Testis (tissue), 3 donors: ENCODE data around the gene CCDC124. TPM values are rescaled to one million over a fixed set of nuclear protein-coding genes. Genes with fewer than 3 reads are reported as not detected.
A peak's percentile ranks its signal among the peaks of the same experiment; 100 is the strongest.

Experiments used
- DNase-seq: peaks from one replicate; pipeline ENCODE4 v3.0.0-alpha.2; 2019
- H3K27ac ChIP-seq, 2 donors: fragments of 200-600 bp; sonication (generic); one replicate each; pipeline ENCODE4 v1.5.1; 2019
- H3K27me3 ChIP-seq: fragments of 200-600 bp; sonication (generic); one replicate; pipeline ENCODE4 v1.5.1; 2019
- H3K36me3 ChIP-seq: fragments of 200-600 bp; sonication (generic); one replicate; pipeline ENCODE4 v1.5.1; 2017; ENCODE audit warnings: low read depth; ENCODE audit errors: missing control alignments
- H3K4me1 ChIP-seq: fragments of 200-600 bp; sonication (generic); one replicate; pipeline ENCODE4 v1.5.1; 2019
- H3K4me3 ChIP-seq, 2 donors: fragments of 200-600 bp; sonication (generic); one replicate each; pipeline ENCODE4 v1.5.1; 2017 to 2019
- H3K9me3 ChIP-seq: fragments of 200-600 bp; sonication (generic); one replicate; pipeline ENCODE4 v1.5.1; 2017
- CTCF ChIP-seq, 3 experiments: fragments of 450-650 bp in 2 of 3; fragments of 200-600 bp in 1 of 3; sonication (generic) in 1 of 3; IDR thresholded peaks; one replicate each; pipeline ENCODE4 v1.5.1; 2016 to 2019; ENCODE audit warnings: antibody characterized with exemption in 3 of 3, mild to moderate bottlenecking in 2 of 3, moderate library complexity in 1 of 3
- POLR2A ChIP-seq: fragments of 450-650 bp; IDR thresholded peaks from one replicate; pipeline ENCODE4 v1.6.1; 2017; ENCODE audit warnings: antibody characterized with exemption, mild to moderate bottlenecking, moderate library complexity
- WGBS, 2 donors: methylation state at CpG; one replicate each; pipeline ENCODE4 v1.1.5; 2018; 5-methylcytosine and 5-hydroxymethylcytosine counted together
- intact Hi-C: fragments of 100-400 bp; cut with DNase I; formaldehyde crosslinking; loops from one replicate; pipeline ENCODE4 v1.15.1; 2023; ENCODE audit warnings: low total_unique reads
- polyA plus RNA-seq: library from polyadenylated mRNA; stranded (reverse); fragments of 350-450 nt; fragmentation: Illumina TruSeq; extraction: RNeasy Lipid Tissue Mini Kit (QIAGEN cat#74804); gene quantifications from one replicate; pipeline ENCODE4 v1.2.3, GENCODE V29; 2014; ENCODE audit warnings: low read depth, low replicate concordance; ENCODE audit not compliant: insufficient read depth
- total RNA-seq, 2 donors: library from RNA; depleted of rRNA; stranded (reverse); fragments of >200 nt; gene quantifications; one replicate each; pipeline ENCODE4 v1.2.3, GENCODE V29; 2016

Gene CCDC124
- total and polyA plus RNA-seq, 3 donors from 2014 or later: 51.5 to 75.0 (median 69.5) TPM

- intact Hi-C loops: loop anchor here (5.0 kb wide), 1 partner anchor 61 kb away; no protein-coding TSS in a partner anchor
- H3K36me3 ChIP-seq: no peaks in the 10 kb centered on the region
- TF ChIP-seq CTCF (IDR thresholded peaks at IDR 0.05) (no peak), POLR2A (no peak)
- H3K27me3 ChIP-seq: no peaks in the 10 kb centered on the region
- H3K9me3 ChIP-seq: no peaks in the 10 kb centered on the region
- DNase-seq: no peak
- peaks cover 17% of the 10 kb centered on the region for H3K4me1 ChIP-seq
- WGBS, 2 donors: 88 to 90% methylated on average over 12 to 21 of the region's 21 CpGs
- H3K27ac ChIP-seq: no peak overlapping the region
- H3K4me3 ChIP-seq: no peak overlapping the region
Observed at GRCh38 chr19:17936379-17936778, 3.6 kb downstream of the CCDC124 start.

GRCh38 chr19:17937371-17937900 is 4.6 kb downstream of the CCDC124 start:
- Histone ChIP-seq H3K4me1 (peaks cover 8% of the 10 kb centered on the region), H3K9me3 (no peaks in the 10 kb centered on the region), H3K27me3 (no peaks in the 10 kb centered on the region), H3K4me3 (no peak overlapping the region), H3K36me3 (no peaks in the 10 kb centered on the region), H3K27ac (no peak overlapping the region)
- intact Hi-C loops: loop anchor here (5.0 kb wide), 1 partner anchor 60 kb away; no protein-coding TSS in a partner anchor
- no peak for TF ChIP-seq POLR2A
- TF ChIP-seq CTCF (IDR thresholded peaks at IDR 0.05): no peak
- no peak for DNase-seq
- 86 to 88% methylated on average over 8 to 9 of the region's 9 CpGs for WGBS, 2 donors

GRCh38 chr19:17938092-17938845 is 5.5 kb downstream of the CCDC124 start:
- Histone ChIP-seq H3K4me3 (no peak overlapping the region), H3K36me3 (no peaks in the 10 kb centered on the region), H3K27me3 (no peaks in the 10 kb centered on the region), H3K4me1 (peaks cover 15% of the 10 kb centered on the region), H3K9me3 (no peaks in the 10 kb centered on the region), H3K27ac (no peak overlapping the region)
- intact Hi-C loops: loop anchor here (5.0 kb wide), 1 partner anchor 59 kb away; no protein-coding TSS in a partner anchor
- WGBS, 2 donors: 56 to 62% methylated on average over 6 to 7 of the region's 7 CpGs
- TF ChIP-seq POLR2A (no peak), CTCF (IDR thresholded peaks at IDR 0.05) (peak; percentile 84 to 95 (median 85))
- DNase-seq: peak; percentile 88

GRCh38 chr19:17942181-17942580 is 9.4 kb downstream of the CCDC124 start:
- Histone ChIP-seq H3K4me1 (peaks cover 9% of the 10 kb centered on the region), H3K36me3 (no peaks in the 10 kb centered on the region), H3K4me3 (peak overlapping the region in 1 of 2 donors; percentile 29), H3K27me3 (no peaks in the 10 kb centered on the region), H3K27ac (no peak overlapping the region), H3K9me3 (no peaks in the 10 kb centered on the region)
- no peak for DNase-seq
- intact Hi-C loops: no loop called here
- no peak for TF ChIP-seq CTCF (IDR thresholded peaks at IDR 0.05)
- no peak for TF ChIP-seq POLR2A
- WGBS, 2 donors: 36 to 49% methylated on average over 11 to 17 of the region's 17 CpGs
